ENCODE data around the gene SYNPR.
A peak's percentile ranks its signal among the peaks of the same experiment; 100 is the strongest.

The SYNPR gene

GRCh38 chr3:63355809-63356208, 77.7 kb downstream of the SYNPR start:
- no peak overlapping the region for H3K4me3 ChIP-seq (ENCODE audit: low read depth, low read length)
- DNase-seq (ENCODE audit: low read depth, low spot score), result no peak
- no peak for TF ChIP-seq CTCF (IDR thresholded peaks at IDR 0.05; ENCODE audit: low read depth, low read length)
- in situ Hi-C loops (cut with HindIII; ENCODE audit: low sequenced_read_pairs), result no loop called here

GRCh38 chr3:63364495-63364894, 86.4 kb downstream of the SYNPR start:
- in situ Hi-C loops (cut with HindIII; ENCODE audit: low sequenced_read_pairs), result no loop called here
- H3K4me3 ChIP-seq (ENCODE audit: low read depth, low read length), result no peak overlapping the region
- TF ChIP-seq CTCF (IDR thresholded peaks at IDR 0.05; ENCODE audit: low read depth, low read length), result no peak
- peak; percentile 62 for DNase-seq (ENCODE audit: low read depth, low spot score)

GRCh38 chr3:63364910-63365309, 86.8 kb downstream of the SYNPR start:
- no peak overlapping the region for H3K4me3 ChIP-seq (ENCODE audit: low read depth, low read length)
- peak; percentile 38 for TF ChIP-seq CTCF (IDR thresholded peaks at IDR 0.05; ENCODE audit: low read depth, low read length)
- no peak for DNase-seq (ENCODE audit: low read depth, low spot score)
- in situ Hi-C loops (cut with HindIII; ENCODE audit: low sequenced_read_pairs), result no loop called here

GRCh38 chr3:63365671-63366070, 87.6 kb downstream of the SYNPR start:
- no peak overlapping the region for H3K4me3 ChIP-seq (ENCODE audit: low read depth, low read length)
- DNase-seq (ENCODE audit: low read depth, low spot score), result no peak
- in situ Hi-C loops (cut with HindIII; ENCODE audit: low sequenced_read_pairs), result no loop called here
- TF ChIP-seq CTCF (IDR thresholded peaks at IDR 0.05; ENCODE audit: low read depth, low read length), result no peak

GRCh38 chr3:63370094-63370493, 92.0 kb downstream of the SYNPR start:
- H3K4me3 ChIP-seq (ENCODE audit: low read depth, low read length), result no peak overlapping the region
- in situ Hi-C loops (cut with HindIII; ENCODE audit: low sequenced_read_pairs), result no loop called here
- no peak for DNase-seq (ENCODE audit: low read depth, low spot score)
- no peak for TF ChIP-seq CTCF (IDR thresholded peaks at IDR 0.05; ENCODE audit: low read depth, low read length)

GRCh38 chr3:63383040-63383439, 104.9 kb downstream of the SYNPR start:
- no peak overlapping the region for H3K4me3 ChIP-seq (ENCODE audit: low read depth, low read length)
- no peak for DNase-seq (ENCODE audit: low read depth, low spot score)
- in situ Hi-C loops (cut with HindIII; ENCODE audit: low sequenced_read_pairs), result no loop called here
- TF ChIP-seq CTCF (IDR thresholded peaks at IDR 0.05; ENCODE audit: low read depth, low read length), result no peak

GRCh38 chr3:63384382-63384781, 106.3 kb downstream of the SYNPR start:
- in situ Hi-C loops (cut with HindIII; ENCODE audit: low sequenced_read_pairs), result no loop called here
- DNase-seq (ENCODE audit: low read depth, low spot score), result no peak
- H3K4me3 ChIP-seq (ENCODE audit: low read depth, low read length), result no peak overlapping the region
- TF ChIP-seq CTCF (IDR thresholded peaks at IDR 0.05; ENCODE audit: low read depth, low read length), result no peak

Measured in astrocyte of the spinal cord (primary cell).